Ovary (tissue), 3 donors: ENCODE measurements around the gene FKBP2.

ENCODE experiments used
- EP300 ChIP-seq: sonication (generic); formaldehyde crosslinking; IDR thresholded peaks from one replicate; pipeline ENCODE4 v1.6.1; 2017; ENCODE audit warnings: antibody characterized with exemption
- POLR2A ChIP-seq: fragments of 450-650 bp; IDR thresholded peaks from one replicate; pipeline ENCODE4 v1.6.1; 2017; ENCODE audit warnings: antibody characterized with exemption, mild to moderate bottlenecking, moderate library complexity
- TF ChIP-seq, protein P1 (sequence below), 3 donors: fragments of 450-650 bp in 2 of 3; fragments of 200-600 bp in 1 of 3; IDR thresholded peaks; one replicate each; pipeline versions ENCODE4 v1.5.1 to v1.8.0; 2016 to 2022; ENCODE audit warnings: antibody characterized with exemption in 3 of 3, mild to moderate bottlenecking in 1 of 3
- donor health status: DM: no; HTN: no; CAD: no.

DNA sequence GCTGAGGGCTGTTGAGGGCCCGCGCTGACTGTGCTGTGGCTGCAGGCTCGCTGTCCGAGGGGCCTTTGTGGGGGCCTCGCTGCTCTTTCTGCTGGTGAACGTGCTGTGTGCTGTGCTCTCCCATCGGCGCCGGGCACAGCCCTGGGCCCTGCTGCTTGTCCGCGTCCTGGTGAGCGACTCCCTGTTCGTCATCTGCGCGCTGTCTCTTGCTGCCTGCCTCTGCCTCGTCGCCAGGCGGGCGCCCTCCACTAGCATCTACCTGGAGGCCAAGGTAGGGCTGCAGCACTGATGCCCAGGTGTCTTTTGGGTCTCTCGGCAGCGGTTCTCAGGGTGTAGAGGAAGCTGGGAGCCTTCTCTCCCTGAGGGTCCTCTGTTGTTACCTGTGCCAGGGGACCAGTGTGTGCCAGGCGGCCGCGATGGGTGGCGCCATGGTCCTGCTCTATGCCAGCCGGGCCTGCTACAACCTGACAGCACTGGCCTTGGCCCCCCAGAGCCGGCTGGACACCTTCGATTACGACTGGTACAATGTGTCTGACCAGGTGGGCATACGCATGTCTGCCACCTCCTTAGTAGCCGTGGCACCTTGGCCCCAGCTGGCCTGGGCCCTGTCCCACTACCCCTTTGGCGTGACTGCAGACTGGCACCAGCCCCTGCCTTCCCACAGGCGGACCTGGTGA lies 46.9 kb downstream of the FKBP2 start:
- TF ChIP-seq, protein P1, sequence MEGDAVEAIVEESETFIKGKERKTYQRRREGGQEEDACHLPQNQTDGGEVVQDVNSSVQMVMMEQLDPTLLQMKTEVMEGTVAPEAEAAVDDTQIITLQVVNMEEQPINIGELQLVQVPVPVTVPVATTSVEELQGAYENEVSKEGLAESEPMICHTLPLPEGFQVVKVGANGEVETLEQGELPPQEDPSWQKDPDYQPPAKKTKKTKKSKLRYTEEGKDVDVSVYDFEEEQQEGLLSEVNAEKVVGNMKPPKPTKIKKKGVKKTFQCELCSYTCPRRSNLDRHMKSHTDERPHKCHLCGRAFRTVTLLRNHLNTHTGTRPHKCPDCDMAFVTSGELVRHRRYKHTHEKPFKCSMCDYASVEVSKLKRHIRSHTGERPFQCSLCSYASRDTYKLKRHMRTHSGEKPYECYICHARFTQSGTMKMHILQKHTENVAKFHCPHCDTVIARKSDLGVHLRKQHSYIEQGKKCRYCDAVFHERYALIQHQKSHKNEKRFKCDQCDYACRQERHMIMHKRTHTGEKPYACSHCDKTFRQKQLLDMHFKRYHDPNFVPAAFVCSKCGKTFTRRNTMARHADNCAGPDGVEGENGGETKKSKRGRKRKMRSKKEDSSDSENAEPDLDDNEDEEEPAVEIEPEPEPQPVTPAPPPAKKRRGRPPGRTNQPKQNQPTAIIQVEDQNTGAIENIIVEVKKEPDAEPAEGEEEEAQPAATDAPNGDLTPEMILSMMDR (IDR thresholded peaks at IDR 0.05): no peak
- TF ChIP-seq POLR2A: no peak
- TF ChIP-seq EP300: no peak
